IPS DF 4.7 (cell line): ENCODE measurements around the gene IRAK1.

ENCODE experiments used
- DNase-seq: peaks from one replicate; pipeline ENCODE4 v3.0.0-alpha.2; 2013; ENCODE audit warnings: low spot score; ENCODE audit errors: extremely low read depth

Gene IRAK1

GRCh38 chrX:154019633-154020528, at the start of gene IRAK1:
IRAK1 (minus strand) TSS chrX:154019902; CDS start chrX:154019812, 90 bp downstream.
- no peak for DNase-seq

DNA sequence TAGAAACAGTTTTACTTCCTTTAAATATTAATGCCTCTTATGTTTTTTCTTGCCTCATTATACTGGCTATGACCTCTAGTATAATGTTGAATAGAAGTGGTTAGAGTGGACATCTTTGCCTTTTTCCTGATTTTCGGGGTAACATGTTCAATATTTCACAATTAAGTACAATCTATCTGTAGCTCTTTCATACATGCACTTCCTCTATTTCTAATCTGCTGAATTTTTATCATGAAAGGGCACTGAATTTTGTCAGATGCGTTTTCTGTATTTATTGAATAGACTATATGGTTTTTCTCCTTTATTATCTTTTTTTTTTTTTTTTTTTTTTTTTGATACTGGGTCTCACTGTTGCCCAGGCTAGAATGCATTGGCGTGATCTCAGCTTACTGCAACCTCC, 48.9 kb upstream of the IRAK1 start:
- DNase-seq, result no peak

- DNase-seq, result no peak
These were observed 45.1 kb upstream of the IRAK1 start for GRCh38 chrX:154064637-154065435.

- DNase-seq, result no peak
These were observed 43.5 kb upstream of the IRAK1 start for GRCh38 chrX:154063234-154063633.

DNA sequence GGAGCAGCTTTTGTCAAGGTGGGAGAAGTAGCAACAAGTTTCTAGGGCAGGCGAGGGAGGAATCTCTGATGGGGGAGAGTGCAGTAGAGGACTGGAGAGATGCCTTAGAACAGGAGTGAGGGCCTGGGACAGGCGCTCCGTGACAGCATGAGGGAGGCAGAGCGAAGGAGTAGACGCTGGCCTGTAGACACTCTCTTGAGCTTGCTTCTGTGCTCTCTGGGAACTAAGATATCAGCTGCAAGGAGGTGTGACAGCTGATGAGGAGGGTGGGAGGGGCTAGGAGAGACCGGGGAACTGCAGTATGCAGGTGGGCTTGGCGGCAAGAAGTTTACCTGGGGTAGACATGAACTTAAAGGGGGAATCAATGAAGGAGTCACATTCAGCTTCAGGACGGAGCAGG, 42.1 kb upstream of the IRAK1 start:
- DNase-seq, result no peak

- no peak for DNase-seq
These were observed 40.1 kb upstream of the IRAK1 start for GRCh38 chrX:154059729-154060245.

- DNase-seq, result no peak
These were observed 39.5 kb upstream of the IRAK1 start for GRCh38 chrX:154059231-154059630.

DNA sequence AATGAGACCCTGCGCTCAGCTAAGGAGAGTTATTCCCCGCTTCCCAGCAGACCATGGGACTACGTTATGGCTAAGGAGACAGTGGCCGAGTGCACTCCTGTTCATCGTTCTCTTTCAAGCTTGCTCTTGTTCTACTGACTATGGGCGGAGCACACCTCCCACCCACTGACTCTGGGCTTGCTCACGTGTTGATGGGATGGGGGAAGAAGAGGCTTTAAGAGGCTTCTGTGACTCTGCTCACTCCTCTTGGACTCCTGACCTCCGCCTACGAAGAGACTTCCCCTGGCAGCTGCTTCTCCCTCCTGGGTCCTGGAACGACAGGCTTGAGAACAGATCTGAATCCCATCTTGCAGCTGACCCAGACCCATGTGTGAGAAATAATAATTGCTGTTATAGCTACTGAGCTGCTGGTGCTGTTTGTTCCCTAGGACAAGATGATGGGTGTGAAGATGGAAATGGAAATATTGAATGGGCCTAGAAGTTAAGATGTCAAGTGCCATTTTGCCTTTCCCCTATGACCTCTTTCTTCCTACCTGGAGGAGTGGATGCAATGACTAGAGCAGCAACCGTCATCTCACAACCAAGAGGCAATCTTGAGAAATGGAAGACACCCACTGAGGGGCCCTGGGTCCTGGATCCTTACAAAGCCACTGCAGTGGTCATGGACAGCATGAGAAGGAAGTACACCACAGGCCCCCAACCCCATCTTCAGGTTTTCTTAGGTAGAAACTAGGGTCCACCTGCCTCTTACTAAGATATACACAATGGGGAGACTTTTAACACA, 38.7 kb upstream of the IRAK1 start:
- no peak for DNase-seq

DNA sequence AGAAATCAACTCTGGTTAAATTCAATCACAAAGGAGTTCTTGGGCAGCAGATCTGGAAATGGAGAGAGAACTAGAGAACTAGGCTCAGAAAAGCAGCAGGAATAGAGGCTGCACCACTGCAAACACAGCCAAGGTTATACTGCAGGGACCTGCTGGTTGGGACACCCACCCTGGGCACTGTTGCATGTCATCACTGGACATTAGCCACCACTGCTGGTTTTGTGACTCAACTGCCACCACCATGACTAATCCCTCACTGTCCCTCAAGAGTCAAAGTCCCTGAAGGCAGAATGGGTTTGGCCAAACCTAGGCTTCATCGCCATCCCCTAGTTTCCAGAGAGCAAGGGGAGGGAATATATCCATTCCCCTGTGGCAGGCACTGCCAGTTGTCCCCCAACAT, 38.1 kb upstream of the IRAK1 start:
- DNase-seq, result no peak

GRCh38 chrX:154056770-154057241, 37.1 kb upstream of the IRAK1 start:
- no peak for DNase-seq

DNA sequence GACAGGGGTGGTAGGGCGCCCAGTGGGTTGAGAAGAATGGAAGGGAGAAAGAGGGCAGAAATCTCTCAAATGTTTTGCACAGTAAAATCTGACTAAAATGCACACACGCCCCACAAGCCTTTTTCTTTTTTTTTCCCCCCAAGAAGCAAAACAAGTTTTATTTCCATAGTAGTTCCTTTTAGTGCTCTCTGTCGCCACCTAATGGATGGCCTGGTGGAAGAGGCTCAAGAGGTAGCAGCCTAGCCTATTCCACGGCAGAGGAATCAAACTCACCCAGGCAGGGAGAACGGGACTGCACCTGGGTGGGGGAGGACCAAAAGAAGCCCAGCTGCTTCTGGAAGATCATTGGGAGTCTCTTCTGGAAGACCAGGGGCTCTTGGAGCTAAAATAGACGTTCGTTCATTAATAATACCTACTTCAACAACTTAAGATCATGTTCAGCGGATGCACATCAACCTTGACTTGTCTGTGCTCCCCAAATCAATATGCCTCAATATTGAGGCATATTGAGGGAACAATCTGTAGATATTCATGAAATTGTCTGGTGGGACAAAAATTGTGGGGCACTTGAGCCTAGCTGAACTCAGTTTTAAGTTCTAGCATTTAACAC, 31.6 kb upstream of the IRAK1 start:
- DNase-seq, result no peak

GRCh38 chrX:154050113-154050495, 30.4 kb upstream of the IRAK1 start:
- DNase-seq, result no peak

DNA sequence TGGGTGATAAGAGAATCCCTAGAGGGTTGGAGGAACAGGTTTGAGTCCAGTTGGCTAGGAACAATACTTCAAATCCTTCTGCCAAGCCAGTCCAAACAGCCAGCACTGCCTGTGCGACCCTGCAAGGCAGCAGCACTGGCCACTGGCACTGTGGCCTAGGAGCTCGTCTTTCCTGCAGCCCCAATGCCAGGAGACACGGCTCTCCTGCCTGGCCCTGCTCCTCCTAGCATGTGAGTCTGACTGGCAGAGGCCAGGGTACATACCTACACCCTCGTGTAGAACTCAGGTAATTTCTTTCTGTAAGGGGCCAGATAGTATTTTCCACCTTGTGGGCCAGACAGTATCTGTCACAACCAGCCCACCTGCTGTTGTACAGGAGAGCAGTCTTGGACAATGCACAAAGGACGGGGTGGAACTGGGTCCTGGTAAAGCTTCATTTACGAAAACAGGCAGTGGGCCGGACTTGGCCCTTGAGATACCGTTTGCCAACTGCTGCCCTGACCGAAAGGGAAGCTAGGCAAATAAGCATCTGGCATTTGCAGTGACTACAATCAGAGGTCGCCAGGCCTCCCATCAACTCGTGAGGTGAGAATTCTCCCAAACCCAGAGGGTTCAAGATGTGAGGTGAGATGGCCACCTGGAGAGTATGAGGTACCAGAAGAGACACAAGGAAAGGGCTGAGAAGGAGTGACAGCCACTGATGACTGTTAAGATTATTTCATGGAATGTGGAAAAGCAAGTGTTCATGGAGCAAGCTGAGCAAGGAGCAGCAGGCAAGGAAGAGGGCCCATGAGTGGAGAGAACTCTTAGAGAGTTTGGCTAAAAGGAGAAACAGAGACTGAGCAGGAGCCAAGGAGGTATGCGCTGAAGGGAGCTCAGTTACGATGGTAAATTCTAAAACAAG, 29.8 kb upstream of the IRAK1 start:
- no peak for DNase-seq

DNA sequence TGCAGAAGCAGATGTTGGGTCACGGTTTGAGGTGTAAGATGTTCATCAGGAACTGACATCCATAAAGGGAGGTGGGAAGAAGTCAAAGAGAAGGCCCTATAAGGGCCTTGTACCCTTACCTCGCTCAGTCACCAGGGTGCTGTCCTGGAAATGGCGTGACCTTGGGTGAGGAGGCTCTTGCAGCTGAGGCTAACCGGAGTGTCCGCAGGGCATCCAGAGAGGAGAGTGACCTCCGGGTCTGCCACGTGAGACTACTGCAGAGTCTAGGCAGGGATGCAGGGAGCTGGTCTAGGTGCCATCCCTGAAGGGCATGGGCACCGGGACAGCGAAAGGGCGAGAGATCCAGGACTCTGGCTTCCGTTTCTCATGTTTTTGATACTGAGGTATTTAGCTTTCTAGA, 28.7 kb upstream of the IRAK1 start:
- DNase-seq, result no peak

GRCh38 chrX:154046940-154047610, 27.4 kb upstream of the IRAK1 start:
- DNase-seq, result no peak

DNA sequence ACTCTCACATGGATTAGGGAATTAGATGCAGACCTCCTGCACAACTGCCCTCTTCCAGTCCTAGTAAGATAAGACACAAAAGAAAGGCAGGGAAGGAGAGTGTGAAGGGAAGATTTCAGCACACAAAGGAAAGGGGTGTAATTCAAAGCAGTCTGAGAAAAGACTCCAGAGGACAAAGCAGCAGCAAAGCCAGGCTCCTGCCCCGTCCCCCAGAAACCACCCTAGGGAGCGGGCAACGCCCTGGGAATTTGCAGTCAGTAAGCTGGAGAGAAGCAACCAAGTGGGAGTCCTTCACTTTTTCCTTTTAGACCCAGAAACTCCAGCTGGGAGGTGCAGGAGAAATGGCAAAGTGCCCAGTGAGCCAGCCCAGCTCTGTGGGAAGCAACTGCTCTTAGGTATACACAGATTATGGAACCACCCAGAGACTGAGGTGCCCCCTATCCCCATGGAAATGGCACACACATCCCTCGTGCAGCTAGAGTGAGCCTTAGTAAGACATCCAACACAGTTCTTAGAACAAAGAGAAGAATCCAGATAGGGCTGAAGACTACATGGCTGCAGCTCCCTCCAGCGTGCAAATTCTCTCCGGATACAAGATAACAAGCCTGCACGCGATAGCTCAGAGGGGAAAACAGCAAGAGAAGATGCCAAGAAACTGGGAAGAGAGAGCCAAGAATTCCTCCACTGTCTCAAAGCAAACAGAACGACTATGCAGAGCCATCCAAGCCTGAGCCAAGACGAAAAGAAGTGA, 26.5 kb upstream of the IRAK1 start:
- DNase-seq, result no peak

GRCh38 chrX:154044091-154044490, 24.4 kb upstream of the IRAK1 start:
- no peak for DNase-seq

- DNase-seq, result no peak
These were observed 23.5 kb upstream of the IRAK1 start for GRCh38 chrX:154043003-154043763.
